Measurements from ENCODE around the gene MRPL40.
A peak's percentile ranks its signal among the peaks of the same experiment; 100 is the strongest.
"Not testable (repeated sequence)": the region's sequence is repeated elsewhere in the genome, so short reads cannot be mapped to it uniquely, and the experiment has no call there.

MRPL40 gene

DNA sequence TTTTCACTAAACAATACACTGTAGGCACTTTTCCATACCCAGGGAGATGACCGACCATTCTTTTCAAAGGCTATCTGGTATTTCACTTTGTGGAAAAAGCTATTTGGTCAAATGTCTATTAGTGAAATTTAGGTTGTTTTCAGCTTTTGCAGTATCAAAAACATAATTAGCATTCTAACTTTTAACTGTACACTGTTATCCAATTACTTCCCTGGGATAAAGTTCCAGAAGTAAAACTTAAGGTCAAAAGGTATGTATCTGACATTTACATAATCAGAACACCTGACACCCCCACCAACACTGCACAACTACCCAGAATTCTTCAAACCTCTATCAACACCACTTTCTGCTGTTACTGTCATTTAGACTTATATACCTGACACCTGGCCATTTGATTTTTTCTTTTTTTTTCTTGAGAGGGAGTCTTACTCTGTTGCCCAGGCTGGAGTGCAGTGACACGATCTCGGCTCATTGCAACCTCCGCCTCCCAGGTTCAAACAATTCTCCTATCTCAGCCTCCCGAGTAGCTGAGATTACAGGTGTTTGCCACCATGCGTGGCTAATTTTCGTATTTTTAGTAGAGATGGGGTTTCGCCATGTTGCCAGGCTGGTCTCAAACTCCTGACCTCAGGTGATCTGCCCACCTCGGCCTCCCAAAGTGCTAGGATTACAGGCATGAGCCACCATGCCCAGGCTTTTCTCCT, 13.1 kb downstream of the MRPL40 start:
- not testable (repeated sequence) for H3K4me1 ChIP-seq (ENCODE audit: control insufficient read depth, low read depth, low read length); H4K5ac ChIP-seq (ENCODE audit: low read length); H2BK5ac ChIP-seq (ENCODE audit: low read length); H2BK15ac ChIP-seq (replicated peaks; ENCODE audit: low read depth); H3K27me3 ChIP-seq (ENCODE audit: insufficient read depth, low read length, poor library complexity); H3K4me3 ChIP-seq (ENCODE audit: low read length); DNase-seq; H3K36me3 ChIP-seq (ENCODE audit: control insufficient read depth, insufficient read depth, low read length); H2AK5ac ChIP-seq (ENCODE audit: low read length); H3K4me2 ChIP-seq (ENCODE audit: low read length); H3K27ac ChIP-seq (ENCODE audit: low read depth, low read length); H3K9ac ChIP-seq (ENCODE audit: low read length); H3K4ac ChIP-seq (ENCODE audit: low read depth, low read length); H2BK120ac ChIP-seq (ENCODE audit: low read depth, low read length); H3K23ac ChIP-seq (ENCODE audit: low read length); H3K18ac ChIP-seq (ENCODE audit: low read length); H3K56ac ChIP-seq (ENCODE audit: low read length); H4K8ac ChIP-seq (ENCODE audit: low read depth, low read length)
- Histone ChIP-seq H3K79me2 (ENCODE audit: control insufficient read depth, insufficient read depth, low read length) (peaks cover 18% of the 10 kb centered on the region), H3K79me1 (ENCODE audit: low read length) (peaks cover 22% of the 10 kb centered on the region)
- no CpG with 5 or more reads among the region's 9 CpGs for WGBS (ENCODE audit: extremely low coverage, insufficient coverage, low lambda C conversion rate)

DNA sequence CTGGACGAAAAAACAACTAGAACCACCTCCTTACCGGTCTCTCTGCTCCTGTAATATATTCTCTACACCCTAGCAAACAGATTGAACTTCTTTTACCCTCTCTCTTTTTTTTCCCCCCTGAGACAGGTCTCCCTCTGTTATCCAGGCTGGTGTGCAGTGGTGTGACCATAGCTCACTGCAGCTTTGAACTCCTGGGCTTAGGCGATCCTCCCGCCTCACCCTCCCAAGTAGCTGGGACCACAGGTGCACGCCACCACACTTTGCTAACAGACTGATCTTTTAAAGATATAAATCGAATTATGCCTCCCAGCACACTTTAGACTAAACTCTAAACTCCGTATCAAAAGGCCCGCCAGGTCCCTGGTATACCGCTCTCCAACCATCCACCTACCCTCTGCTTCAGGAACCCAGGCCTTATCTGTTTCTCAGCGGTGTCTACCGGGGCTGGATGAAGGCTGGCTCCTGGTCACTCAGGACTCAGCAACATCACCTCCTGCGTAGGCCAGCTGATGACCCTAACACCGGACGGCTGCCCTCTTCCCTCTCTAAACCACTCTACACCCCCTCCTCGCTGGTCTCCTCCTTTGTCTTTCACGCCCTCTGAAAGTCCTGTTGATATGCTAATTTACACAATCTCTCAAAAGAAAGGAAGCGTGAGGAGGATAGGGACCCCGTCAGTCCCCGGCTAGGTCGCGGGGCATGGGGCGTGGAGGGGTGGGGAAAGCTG, 14.4 kb downstream of the MRPL40 start:
- Histone ChIP-seq H3K56ac (ENCODE audit: low read length) (peak overlapping the region; percentile 98), H3K4me1 (ENCODE audit: control insufficient read depth, low read depth, low read length) (peaks cover 2% of the 10 kb centered on the region), H3K4me3 (ENCODE audit: low read length) (peak overlapping the region; percentile 89), H3K18ac (ENCODE audit: low read length) (peak overlapping the region; percentile 93), H3K36me3 (ENCODE audit: control insufficient read depth, insufficient read depth, low read length) (peaks cover 9% of the 10 kb centered on the region), H2BK5ac (ENCODE audit: low read length) (no peak overlapping the region), H4K8ac (ENCODE audit: low read depth, low read length) (no peak overlapping the region), H2AK5ac (ENCODE audit: low read length) (no peak overlapping the region), H3K4ac (ENCODE audit: low read depth, low read length) (no peak overlapping the region), H3K27ac (ENCODE audit: low read depth, low read length) (peak overlapping the region; percentile 94), H3K9ac (ENCODE audit: low read length) (peak overlapping the region; percentile 76), H3K79me2 (ENCODE audit: control insufficient read depth, insufficient read depth, low read length) (peaks cover 18% of the 10 kb centered on the region), H2BK120ac (ENCODE audit: low read depth, low read length) (no peak overlapping the region), H3K23ac (ENCODE audit: low read length) (no peak overlapping the region), H2BK15ac (replicated peaks; ENCODE audit: low read depth) (no peak overlapping the region), H3K4me2 (ENCODE audit: low read length) (peak overlapping the region; percentile 57), H4K5ac (ENCODE audit: low read length) (no peak overlapping the region), H3K27me3 (ENCODE audit: insufficient read depth, low read length, poor library complexity) (no peaks in the 10 kb centered on the region), H3K79me1 (ENCODE audit: low read length) (peaks cover 20% of the 10 kb centered on the region)
- peak; percentile 70 for DNase-seq
- WGBS (ENCODE audit: extremely low coverage, insufficient coverage, low lambda C conversion rate), result no CpG with 5 or more reads among the region's 22 CpGs

- Histone ChIP-seq H2BK15ac (replicated peaks; ENCODE audit: low read depth) (no peak within 1 kb of the TSS), H3K23ac (ENCODE audit: low read length) (peak within 1 kb of the TSS; percentile 75), H2BK5ac (ENCODE audit: low read length) (peak within 1 kb of the TSS; percentile 17), H3K79me1 (ENCODE audit: low read length) (peaks cover 20% of the 10 kb centered on the region), H3K9ac (ENCODE audit: low read length) (peak within 1 kb of the TSS; percentile 88), H2BK120ac (ENCODE audit: low read depth, low read length) (no peak within 1 kb of the TSS), H3K27ac (ENCODE audit: low read depth, low read length) (peak within 1 kb of the TSS; percentile 94), H2AK5ac (ENCODE audit: low read length) (no peak within 1 kb of the TSS), H4K5ac (ENCODE audit: low read length) (no peak within 1 kb of the TSS), H3K4me1 (ENCODE audit: control insufficient read depth, low read depth, low read length) (peaks cover 2% of the 10 kb centered on the region), H3K56ac (ENCODE audit: low read length) (peak within 1 kb of the TSS; percentile 98), H3K18ac (ENCODE audit: low read length) (peak within 1 kb of the TSS; percentile 93), H3K27me3 (ENCODE audit: insufficient read depth, low read length, poor library complexity) (no peaks in the 10 kb centered on the region), H3K36me3 (ENCODE audit: control insufficient read depth, insufficient read depth, low read length) (peaks cover 9% of the 10 kb centered on the region), H3K4me3 (ENCODE audit: low read length) (peak within 1 kb of the TSS; percentile 89), H3K4me2 (ENCODE audit: low read length) (peak within 1 kb of the TSS; percentile 83), H4K8ac (ENCODE audit: low read depth, low read length) (no peak within 1 kb of the TSS), H3K4ac (ENCODE audit: low read depth, low read length) (peak within 1 kb of the TSS; percentile 63), H3K79me2 (ENCODE audit: control insufficient read depth, insufficient read depth, low read length) (peaks cover 18% of the 10 kb centered on the region)
- peak; percentile 98 for DNase-seq
- WGBS (ENCODE audit: extremely low coverage, insufficient coverage, low lambda C conversion rate), result no CpG with 5 or more reads among the region's 92 CpGs
Observed at GRCh38 chr22:19447330-19448075, 15.2 kb downstream of the MRPL40 start, which contains the start of gene C22orf39. Gene C22orf39 (minus strand): TSS chr22:19447711. CDS start chr22:19447688, 23 bp downstream.

- Histone ChIP-seq H3K9ac (ENCODE audit: low read length) (peak overlapping the region; percentile 88), H3K18ac (ENCODE audit: low read length) (no peak overlapping the region), H2BK15ac (replicated peaks; ENCODE audit: low read depth) (no peak overlapping the region), H4K5ac (ENCODE audit: low read length) (no peak overlapping the region), H3K79me1 (ENCODE audit: low read length) (peaks cover 18% of the 10 kb centered on the region), H3K4me3 (ENCODE audit: low read length) (peak overlapping the region; percentile 50), H3K79me2 (ENCODE audit: control insufficient read depth, insufficient read depth, low read length) (peaks cover 18% of the 10 kb centered on the region), H3K56ac (ENCODE audit: low read length) (peak overlapping the region; percentile 92), H3K23ac (ENCODE audit: low read length) (peak overlapping the region; percentile 29), H2BK120ac (ENCODE audit: low read depth, low read length) (no peak overlapping the region), H2BK5ac (ENCODE audit: low read length) (no peak overlapping the region), H3K4ac (ENCODE audit: low read depth, low read length) (no peak overlapping the region), H3K4me2 (ENCODE audit: low read length) (peak overlapping the region; percentile 83), H2AK5ac (ENCODE audit: low read length) (no peak overlapping the region), H3K36me3 (ENCODE audit: control insufficient read depth, insufficient read depth, low read length) (peaks cover 9% of the 10 kb centered on the region), H3K27me3 (ENCODE audit: insufficient read depth, low read length, poor library complexity) (no peaks in the 10 kb centered on the region), H3K27ac (ENCODE audit: low read depth, low read length) (peak overlapping the region; percentile 29), H3K4me1 (ENCODE audit: control insufficient read depth, low read depth, low read length) (peaks cover 2% of the 10 kb centered on the region), H4K8ac (ENCODE audit: low read depth, low read length) (no peak overlapping the region)
- DNase-seq, result peak; percentile 82
- no CpG with 5 or more reads among the region's 14 CpGs for WGBS (ENCODE audit: extremely low coverage, insufficient coverage, low lambda C conversion rate)
Observed at GRCh38 chr22:19448076-19448607, 15.8 kb downstream of the MRPL40 start.

DNA sequence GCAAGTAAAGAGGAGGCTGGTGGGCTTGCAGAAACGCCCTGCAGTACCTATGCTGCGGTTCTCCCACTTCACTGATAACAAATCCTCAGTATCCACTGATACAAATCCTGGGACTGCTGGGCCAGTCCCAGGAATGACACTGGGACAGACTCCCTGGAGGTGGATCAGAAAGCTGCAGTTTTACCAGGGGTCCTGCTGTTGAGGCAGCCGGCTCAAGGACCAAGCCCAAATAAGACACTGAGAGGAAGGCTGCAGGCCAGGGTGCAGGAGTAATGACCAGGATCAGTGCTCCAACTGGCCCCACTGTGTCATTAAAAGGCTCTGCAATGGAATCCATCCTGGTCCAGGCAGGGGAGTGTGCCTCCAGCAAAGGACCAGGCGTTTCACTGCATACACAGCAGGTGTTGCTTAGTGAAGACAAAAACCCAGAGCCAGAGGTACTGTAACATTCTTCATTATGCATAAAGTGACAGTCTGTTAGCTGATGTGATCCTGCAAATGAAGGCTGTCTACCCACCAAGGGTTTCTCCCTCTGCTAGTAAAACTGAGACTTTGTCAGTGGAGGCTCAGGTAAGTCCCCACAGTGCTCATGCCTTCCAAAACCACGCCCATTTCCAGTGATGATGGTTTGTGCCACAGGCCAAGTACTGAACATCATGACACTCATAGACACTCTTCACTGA, 16.5 kb downstream of the MRPL40 start:
- Histone ChIP-seq H3K23ac (ENCODE audit: low read length) (no peak overlapping the region), H2BK5ac (ENCODE audit: low read length) (no peak overlapping the region), H4K5ac (ENCODE audit: low read length) (no peak overlapping the region), H3K18ac (ENCODE audit: low read length) (no peak overlapping the region), H2BK120ac (ENCODE audit: low read depth, low read length) (no peak overlapping the region), H3K79me1 (ENCODE audit: low read length) (peaks cover 13% of the 10 kb centered on the region), H3K56ac (ENCODE audit: low read length) (no peak overlapping the region), H3K79me2 (ENCODE audit: control insufficient read depth, insufficient read depth, low read length) (peaks cover 15% of the 10 kb centered on the region), H3K4me2 (ENCODE audit: low read length) (peak overlapping the region; percentile 10), H3K4ac (ENCODE audit: low read depth, low read length) (no peak overlapping the region), H2BK15ac (replicated peaks; ENCODE audit: low read depth) (no peak overlapping the region), H3K4me1 (ENCODE audit: control insufficient read depth, low read depth, low read length) (peaks cover 2% of the 10 kb centered on the region), H3K9ac (ENCODE audit: low read length) (peak overlapping the region; percentile 88), H3K27me3 (ENCODE audit: insufficient read depth, low read length, poor library complexity) (no peaks in the 10 kb centered on the region), H4K8ac (ENCODE audit: low read depth, low read length) (no peak overlapping the region), H3K36me3 (ENCODE audit: control insufficient read depth, insufficient read depth, low read length) (peaks cover 11% of the 10 kb centered on the region), H2AK5ac (ENCODE audit: low read length) (no peak overlapping the region), H3K27ac (ENCODE audit: low read depth, low read length) (no peak overlapping the region), H3K4me3 (ENCODE audit: low read length) (no peak overlapping the region)
- DNase-seq, result peak; percentile 31
- no CpG with 5 or more reads among the region's 5 CpGs for WGBS (ENCODE audit: extremely low coverage, insufficient coverage, low lambda C conversion rate)

Measured in mesendoderm (in vitro differentiated cells).